HEK293 (cell line): Measurements from ENCODE around the gene UBE2D2.

ENCODE experiments used
- CTCF ChIA-PET: fragments of 350-600 bp; formaldehyde crosslinking; extraction: SDS; loops from one replicate; lab custom pipeline; 2021; ENCODE audit warnings: antibody characterized with exemption; lab: Yijun Ruan, JAX
- POLR2A ChIA-PET: fragments of 300-600 bp; formaldehyde crosslinking; extraction: SDS; loops from one replicate; lab custom pipeline; 2020; ENCODE audit warnings: antibody characterized with exemption, inconsistent platforms; lab: Yijun Ruan, JAX
- H3K27ac ChIP-seq: fragments of 200-500 bp; sonication (Bioruptor generic); 2 replicates; pipeline ENCODE4 v1.5.1; 2014; ENCODE audit warnings: low read depth, low read length, control low read depth, inconsistent platforms; ENCODE audit errors: extremely low read depth
- H3K36me3 ChIP-seq, 2 experiments: fragments of 200-500 bp in 1 of 2; sonication (Bioruptor generic) in 1 of 2; 1 replicate in 1 of 2; 2 replicates in 1 of 2; pipeline ENCODE4 v1.5.1; 2014 to 2017; ENCODE audit warnings: inconsistent platforms in 2 of 2, low read length in 2 of 2; ENCODE audit not compliant: control insufficient read depth in 2 of 2, insufficient read depth in 1 of 2
- H3K4me1 ChIP-seq: fragments of 200-500 bp; sonication (Bioruptor generic); 2 replicates; pipeline ENCODE4 v1.5.1; 2014; ENCODE audit warnings: mild to moderate bottlenecking, low read length, inconsistent platforms; ENCODE audit not compliant: control insufficient read depth, insufficient read depth
- H3K4me3 ChIP-seq: 2 replicates; pipeline ENCODE4 v1.5.1; 2011; ENCODE audit warnings: low read depth, mild to moderate bottlenecking, control low read depth, low read length, moderate library complexity
- H3K9me3 ChIP-seq: fragments of 200-500 bp; sonication (Bioruptor generic); 2 replicates; pipeline ENCODE4 v1.5.1; 2014; ENCODE audit warnings: low read depth, low read length, inconsistent platforms; ENCODE audit not compliant: control insufficient read depth, insufficient read depth
- GLIS2 ChIP-seq: fragments of 450-650 bp; formaldehyde crosslinking; IDR thresholded peaks from 2 replicates; pipeline ENCODE4 v1.5.1; 2016; ENCODE audit warnings: missing biosample characterization, missing genetic modification characterization
- HOXD13 ChIP-seq: sonication (generic); formaldehyde crosslinking; IDR thresholded peaks from 2 replicates; pipeline ENCODE4 v1.8.0; 2022; ENCODE audit warnings: missing genetic modification reagents, borderline replicate concordance
- PRDM1 ChIP-seq: fragments of 450-650 bp; formaldehyde crosslinking; IDR thresholded peaks from 2 replicates; pipeline ENCODE4; 2016; ENCODE audit warnings: missing biosample characterization, missing genetic modification characterization
- WT1 ChIP-seq: fragments of 450-650 bp; formaldehyde crosslinking; IDR thresholded peaks from 2 replicates; pipeline ENCODE4 v1.5.1; 2016; ENCODE audit warnings: missing biosample characterization, missing genetic modification characterization
- ZFHX2 ChIP-seq: fragments of 450-650 bp; formaldehyde crosslinking; conservative IDR thresholded peaks from 2 replicates; pipeline ENCODE4 v1.5.1; 2016; ENCODE audit warnings: missing biosample characterization, missing genetic modification characterization
- ZIC2 ChIP-seq: fragments of 450-650 bp; formaldehyde crosslinking; IDR thresholded peaks from 2 replicates; pipeline ENCODE4 v1.5.1; 2016; ENCODE audit warnings: missing biosample characterization, missing genetic modification characterization
- ZNF121 ChIP-seq: fragments of 450-650 bp; formaldehyde crosslinking; IDR thresholded peaks from 2 replicates; pipeline ENCODE4 v1.5.1; 2016; ENCODE audit warnings: missing biosample characterization, missing genetic modification characterization
- ZNF248 ChIP-seq: fragments of 450-650 bp; formaldehyde crosslinking; IDR thresholded peaks from 2 replicates; pipeline ENCODE4 v1.5.1; 2017; ENCODE audit warnings: missing biosample characterization, missing genetic modification characterization
- ZNF26 ChIP-seq: fragments of 450-650 bp; formaldehyde crosslinking; IDR thresholded peaks from 2 replicates; pipeline ENCODE4 v1.5.1; 2016; ENCODE audit warnings: missing biosample characterization, missing genetic modification characterization
- ZNF416 ChIP-seq: fragments of 450-650 bp; formaldehyde crosslinking; IDR thresholded peaks from 2 replicates; pipeline ENCODE4 v1.5.1; 2016; ENCODE audit warnings: missing biosample characterization, missing genetic modification characterization
- ZNF423 ChIP-seq: fragments of 450-650 bp; formaldehyde crosslinking; IDR thresholded peaks from 2 replicates; pipeline ENCODE4 v1.5.1; 2016; ENCODE audit warnings: missing biosample characterization, missing genetic modification characterization
- ZNF560 ChIP-seq: fragments of 450-650 bp; formaldehyde crosslinking; IDR thresholded peaks from 2 replicates; pipeline ENCODE4 v1.5.1; 2017; ENCODE audit warnings: missing biosample characterization, missing genetic modification characterization, borderline replicate concordance
- ZNF626 ChIP-seq: fragments of 450-650 bp; sonication (Bioruptor Pico); formaldehyde crosslinking; IDR thresholded peaks from 2 replicates; pipeline ENCODE4 v1.5.1; 2018; ENCODE audit warnings: missing biosample characterization, missing genetic modification characterization, inconsistent platforms
- ZNF629 ChIP-seq: fragments of 450-650 bp; formaldehyde crosslinking; IDR thresholded peaks from 2 replicates; pipeline ENCODE4 v1.5.1; 2017; ENCODE audit warnings: missing biosample characterization, missing genetic modification characterization
- ZNF645 ChIP-seq: fragments of 450-650 bp; formaldehyde crosslinking; IDR thresholded peaks from 2 replicates; pipeline ENCODE4; 2016; ENCODE audit warnings: missing biosample characterization, missing genetic modification characterization
- TF ChIP-seq, protein P1 (sequence below): fragments of 450-650 bp; formaldehyde crosslinking; IDR thresholded peaks from 2 replicates; pipeline ENCODE4 v1.5.1; 2016; ENCODE audit warnings: missing biosample characterization, missing genetic modification characterization
- TF ChIP-seq, protein P2 (sequence below): fragments of 450-650 bp; formaldehyde crosslinking; IDR thresholded peaks from 2 replicates; pipeline ENCODE4 v1.5.1; 2016; ENCODE audit warnings: missing biosample characterization, missing genetic modification characterization, low read depth
- TF ChIP-seq, protein P3 (sequence below): fragments of 450-650 bp; formaldehyde crosslinking; IDR thresholded peaks from 2 replicates; pipeline ENCODE4 v1.5.1; 2016; ENCODE audit warnings: missing biosample characterization, missing genetic modification characterization
- TF ChIP-seq, protein P4 (sequence below): sonication (generic); formaldehyde crosslinking; IDR thresholded peaks from 2 replicates; pipeline ENCODE4 v1.8.1; 2022; ENCODE audit warnings: mild to moderate bottlenecking, moderate library complexity, missing genetic modification reagents
- TF ChIP-seq, protein P5 (sequence below): fragments of 450-650 bp; formaldehyde crosslinking; IDR thresholded peaks from 2 replicates; pipeline ENCODE4 v1.5.1; 2016; ENCODE audit warnings: missing biosample characterization, missing genetic modification characterization, borderline replicate concordance

The UBE2D2 gene

DNA sequence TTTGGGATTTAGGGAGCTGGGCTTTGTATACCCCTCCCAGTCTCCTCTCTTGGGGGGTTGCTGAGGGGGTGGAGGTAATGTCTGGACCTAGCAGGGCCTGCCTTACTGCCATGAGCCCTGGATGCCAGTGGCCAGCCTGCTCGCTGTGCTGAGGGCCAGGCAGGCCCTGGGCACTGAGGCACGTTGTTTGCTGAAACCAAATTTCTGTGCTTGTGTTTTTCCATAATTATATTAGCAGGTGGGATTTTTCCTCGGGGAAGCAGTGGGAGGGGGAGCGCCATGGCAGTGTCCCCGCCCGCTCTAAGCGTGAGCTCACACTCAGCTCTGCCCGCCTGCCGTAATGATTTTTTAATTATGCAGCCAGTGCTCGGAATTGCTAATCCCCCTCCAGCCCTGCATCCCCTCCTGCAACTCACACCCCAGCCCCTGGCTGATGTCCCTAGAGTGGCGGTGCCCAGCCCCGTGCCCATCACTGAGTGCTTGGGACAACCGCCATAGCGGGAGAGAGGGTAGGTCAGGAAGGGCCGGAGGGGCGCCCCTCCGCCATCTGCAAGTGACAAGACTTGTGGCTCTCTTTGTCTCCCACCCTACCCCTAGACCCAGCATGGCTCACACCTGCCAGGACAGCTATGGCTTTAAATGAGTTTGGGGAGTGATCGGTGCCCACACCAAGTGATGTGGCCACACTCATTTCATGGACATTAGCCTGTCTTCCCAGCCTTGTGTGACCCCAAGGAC, 108.0 kb downstream of the UBE2D2 start:
- TF ChIP-seq, protein P1, sequence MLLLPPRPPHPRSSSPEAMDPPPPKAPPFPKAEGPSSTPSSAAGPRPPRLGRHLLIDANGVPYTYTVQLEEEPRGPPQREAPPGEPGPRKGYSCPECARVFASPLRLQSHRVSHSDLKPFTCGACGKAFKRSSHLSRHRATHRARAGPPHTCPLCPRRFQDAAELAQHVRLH (tag by site-specific recombination) = no peak
- TF ChIP-seq PRDM1 (tag by site-specific recombination) (no peak), ZNF416 (tag by site-specific recombination) (no peak), ZNF121 (tag by site-specific recombination) (no peak), ZNF26 (no peak), ZNF629 (tag by site-specific recombination) (no peak), ZNF626 (no peak), HOXD13 (CRISPR knock-in tag) (no peak), ZNF645 (tag by site-specific recombination) (no peak), ZNF248 (tag by site-specific recombination) (no peak)
- TF ChIP-seq, protein P2, sequence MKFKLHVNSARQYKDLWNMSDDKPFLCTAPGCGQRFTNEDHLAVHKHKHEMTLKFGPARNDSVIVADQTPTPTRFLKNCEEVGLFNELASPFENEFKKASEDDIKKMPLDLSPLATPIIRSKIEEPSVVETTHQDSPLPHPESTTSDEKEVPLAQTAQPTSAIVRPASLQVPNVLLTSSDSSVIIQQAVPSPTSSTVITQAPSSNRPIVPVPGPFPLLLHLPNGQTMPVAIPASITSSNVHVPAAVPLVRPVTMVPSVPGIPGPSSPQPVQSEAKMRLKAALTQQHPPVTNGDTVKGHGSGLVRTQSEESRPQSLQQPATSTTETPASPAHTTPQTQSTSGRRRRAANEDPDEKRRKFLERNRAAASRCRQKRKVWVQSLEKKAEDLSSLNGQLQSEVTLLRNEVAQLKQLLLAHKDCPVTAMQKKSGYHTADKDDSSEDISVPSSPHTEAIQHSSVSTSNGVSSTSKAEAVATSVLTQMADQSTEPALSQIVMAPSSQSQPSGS (tag by site-specific recombination) = no peak
- TF ChIP-seq, protein P3, sequence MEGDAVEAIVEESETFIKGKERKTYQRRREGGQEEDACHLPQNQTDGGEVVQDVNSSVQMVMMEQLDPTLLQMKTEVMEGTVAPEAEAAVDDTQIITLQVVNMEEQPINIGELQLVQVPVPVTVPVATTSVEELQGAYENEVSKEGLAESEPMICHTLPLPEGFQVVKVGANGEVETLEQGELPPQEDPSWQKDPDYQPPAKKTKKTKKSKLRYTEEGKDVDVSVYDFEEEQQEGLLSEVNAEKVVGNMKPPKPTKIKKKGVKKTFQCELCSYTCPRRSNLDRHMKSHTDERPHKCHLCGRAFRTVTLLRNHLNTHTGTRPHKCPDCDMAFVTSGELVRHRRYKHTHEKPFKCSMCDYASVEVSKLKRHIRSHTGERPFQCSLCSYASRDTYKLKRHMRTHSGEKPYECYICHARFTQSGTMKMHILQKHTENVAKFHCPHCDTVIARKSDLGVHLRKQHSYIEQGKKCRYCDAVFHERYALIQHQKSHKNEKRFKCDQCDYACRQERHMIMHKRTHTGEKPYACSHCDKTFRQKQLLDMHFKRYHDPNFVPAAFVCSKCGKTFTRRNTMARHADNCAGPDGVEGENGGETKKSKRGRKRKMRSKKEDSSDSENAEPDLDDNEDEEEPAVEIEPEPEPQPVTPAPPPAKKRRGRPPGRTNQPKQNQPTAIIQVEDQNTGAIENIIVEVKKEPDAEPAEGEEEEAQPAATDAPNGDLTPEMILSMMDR (tag by site-specific recombination) = no peak
- TF ChIP-seq, protein P4, sequence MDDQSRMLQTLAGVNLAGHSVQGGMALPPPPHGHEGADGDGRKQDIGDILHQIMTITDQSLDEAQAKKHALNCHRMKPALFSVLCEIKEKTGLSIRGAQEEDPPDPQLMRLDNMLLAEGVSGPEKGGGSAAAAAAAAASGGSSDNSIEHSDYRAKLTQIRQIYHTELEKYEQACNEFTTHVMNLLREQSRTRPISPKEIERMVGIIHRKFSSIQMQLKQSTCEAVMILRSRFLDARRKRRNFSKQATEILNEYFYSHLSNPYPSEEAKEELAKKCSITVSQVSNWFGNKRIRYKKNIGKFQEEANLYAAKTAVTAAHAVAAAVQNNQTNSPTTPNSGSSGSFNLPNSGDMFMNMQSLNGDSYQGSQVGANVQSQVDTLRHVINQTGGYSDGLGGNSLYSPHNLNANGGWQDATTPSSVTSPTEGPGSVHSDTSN (CRISPR knock-in tag) = no peak
- CTCF ChIA-PET = interaction anchor here (0.7 to 4.1 kb wide), 2 partner anchors 32 to 97 kb away, joined by 3 to 26 read pairs; no protein-coding TSS in a partner anchor
- Histone ChIP-seq H3K9me3 (no peaks in the 10 kb centered on the region), H3K4me1 (peaks cover 4% of the 10 kb centered on the region; the same call in 1 of the 2 replicates), H3K27ac (0 out of 2 replicates have a peak overlapping the region, but pooled peaks have one; percentile 55), H3K36me3 (no peaks in the 10 kb centered on the region), H3K4me3 (no peak overlapping the region)
- POLR2A ChIA-PET = interaction anchor here (0.6 to 0.9 kb wide), 2 partner anchors 9 to 21 kb away, joined by 3 to 4 read pairs; partner anchors contain the start of gene CXXC5

- Histone ChIP-seq H3K9me3 (no peaks in the 10 kb centered on the region), H3K27ac (no peak overlapping the region), H3K4me1 (peaks cover 4% of the 10 kb centered on the region; the same call in 1 of the 2 replicates), H3K36me3 (no peaks in the 10 kb centered on the region), H3K4me3 (no peak overlapping the region)
- TF ChIP-seq, protein P5, sequence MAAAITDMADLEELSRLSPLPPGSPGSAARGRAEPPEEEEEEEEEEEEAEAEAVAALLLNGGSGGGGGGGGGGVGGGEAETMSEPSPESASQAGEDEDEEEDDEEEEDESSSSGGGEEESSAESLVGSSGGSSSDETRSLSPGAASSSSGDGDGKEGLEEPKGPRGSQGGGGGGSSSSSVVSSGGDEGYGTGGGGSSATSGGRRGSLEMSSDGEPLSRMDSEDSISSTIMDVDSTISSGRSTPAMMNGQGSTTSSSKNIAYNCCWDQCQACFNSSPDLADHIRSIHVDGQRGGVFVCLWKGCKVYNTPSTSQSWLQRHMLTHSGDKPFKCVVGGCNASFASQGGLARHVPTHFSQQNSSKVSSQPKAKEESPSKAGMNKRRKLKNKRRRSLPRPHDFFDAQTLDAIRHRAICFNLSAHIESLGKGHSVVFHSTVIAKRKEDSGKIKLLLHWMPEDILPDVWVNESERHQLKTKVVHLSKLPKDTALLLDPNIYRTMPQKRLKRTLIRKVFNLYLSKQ = no peak
- TF ChIP-seq ZNF560 (tag by site-specific recombination) (no peak), ZFHX2 (tag by site-specific recombination) (peak; percentile 19; the same call in 1 of the 2 replicates), WT1 (tag by site-specific recombination) (0 out of 2 replicates have a peak, but pooled peaks have one; percentile 44), ZIC2 (tag by site-specific recombination) (peak; percentile 70), ZNF423 (no peak), GLIS2 (tag by site-specific recombination) (peak; percentile 41; the same call in 1 of the 2 replicates)
- ChIA-PET POLR2A (interaction anchor here (0.6 to 0.9 kb wide), 2 partner anchors 10 to 22 kb away, joined by 3 to 4 read pairs; partner anchors contain the start of gene CXXC5), CTCF (interaction anchor here (0.8 to 4.1 kb wide), 4 partner anchors 9 to 96 kb away, joined by 3 to 26 read pairs (median 4); no protein-coding TSS in a partner anchor)
These were observed 108.7 kb downstream of the UBE2D2 start for GRCh38 chr5:139669662-139670368.
